KOPT-K1 (cell line): ENCODE data around the gene SLC35A3.

Source experiments
- H3K27ac ChIP-seq: fragments of 200-600 bp; sonication (generic); 2 replicates; pipeline ENCODE4 v1.5.1; 2016; ENCODE audit warnings: antibody characterized with exemption, mild to moderate bottlenecking, low read depth, low read length; ENCODE audit not compliant: poor library complexity, severe bottlenecking
- H3K36me3 ChIP-seq: fragments of 200-600 bp; sonication (generic); 2 replicates; pipeline ENCODE4 v1.5.1; 2017; ENCODE audit warnings: antibody characterized with exemption, mild to moderate bottlenecking, low read length, moderate library complexity; ENCODE audit not compliant: insufficient read depth
- H3K9me3 ChIP-seq: fragments of 200-600 bp; sonication (generic); 2 replicates; pipeline ENCODE4 v1.5.1; 2017; ENCODE audit warnings: antibody characterized with exemption, low read length, mild to moderate bottlenecking; ENCODE audit not compliant: insufficient read depth, poor library complexity, severe bottlenecking

The SLC35A3 gene

GRCh38 chr1:99992044-99992722 is 22.4 kb downstream of the SLC35A3 start:
- Histone ChIP-seq H3K36me3 (peaks cover 55% of the 10 kb centered on the region), H3K27ac (no peak overlapping the region), H3K9me3 (peaks cover 36% of the 10 kb centered on the region)

GRCh38 chr1:99992760-99993467 is 23.1 kb downstream of the SLC35A3 start:
- Histone ChIP-seq H3K27ac (no peak overlapping the region), H3K36me3 (peaks cover 59% of the 10 kb centered on the region), H3K9me3 (peaks cover 36% of the 10 kb centered on the region)

- Histone ChIP-seq H3K36me3 (peaks cover 64% of the 10 kb centered on the region), H3K27ac (no peak overlapping the region)
Observed at GRCh38 chr1:99993468-99993845, 23.7 kb downstream of the SLC35A3 start.

DNA sequence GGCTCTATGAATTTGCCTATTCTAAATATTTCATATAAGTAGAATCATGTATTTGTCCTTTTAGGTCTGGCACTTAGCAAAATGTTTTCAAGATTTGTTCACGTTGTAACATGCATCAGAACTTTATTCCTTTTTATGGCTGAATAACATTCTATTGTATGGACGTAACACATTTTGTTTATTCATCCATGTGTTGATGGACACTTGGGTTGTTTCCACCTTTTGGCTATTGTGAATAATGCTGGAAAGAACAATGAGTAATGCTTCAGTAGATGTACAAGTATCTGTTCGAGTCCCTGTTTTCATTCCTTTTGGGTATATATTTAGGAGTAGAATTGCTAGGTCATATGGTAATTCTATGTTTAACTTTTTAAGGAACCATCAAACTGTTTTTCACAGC is 24.7 kb downstream of the SLC35A3 start:
- Histone ChIP-seq H3K27ac (no peak overlapping the region), H3K9me3 (peaks cover 29% of the 10 kb centered on the region), H3K36me3 (peaks cover 69% of the 10 kb centered on the region)

More at GRCh38 chr1:99993468-99993845, 23.7 kb downstream of the SLC35A3 start:
- peaks cover 34% of the 10 kb centered on the region for H3K9me3 ChIP-seq

DNA sequence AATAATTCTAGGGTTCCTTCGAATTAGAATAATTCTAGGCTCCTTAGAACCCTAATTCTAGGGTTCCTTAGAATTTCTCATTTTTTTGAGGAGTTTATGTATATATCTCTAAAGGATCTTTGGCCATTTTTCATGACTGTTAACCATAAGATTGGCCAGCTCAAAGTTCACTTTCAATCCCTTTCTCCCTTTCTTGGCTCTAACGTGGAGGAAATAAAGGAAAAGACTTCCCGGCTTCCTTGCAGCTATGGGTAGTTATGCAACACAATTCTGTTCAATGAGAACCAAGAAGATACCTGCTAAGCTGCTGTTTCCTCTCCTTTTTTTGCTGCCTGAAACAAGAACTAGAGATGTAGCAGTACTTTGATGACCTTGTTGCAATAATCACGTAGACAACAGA is 27.2 kb downstream of the SLC35A3 start:
- Histone ChIP-seq H3K9me3 (peaks cover 14% of the 10 kb centered on the region), H3K27ac (no peak overlapping the region), H3K36me3 (peaks cover 63% of the 10 kb centered on the region)

DNA sequence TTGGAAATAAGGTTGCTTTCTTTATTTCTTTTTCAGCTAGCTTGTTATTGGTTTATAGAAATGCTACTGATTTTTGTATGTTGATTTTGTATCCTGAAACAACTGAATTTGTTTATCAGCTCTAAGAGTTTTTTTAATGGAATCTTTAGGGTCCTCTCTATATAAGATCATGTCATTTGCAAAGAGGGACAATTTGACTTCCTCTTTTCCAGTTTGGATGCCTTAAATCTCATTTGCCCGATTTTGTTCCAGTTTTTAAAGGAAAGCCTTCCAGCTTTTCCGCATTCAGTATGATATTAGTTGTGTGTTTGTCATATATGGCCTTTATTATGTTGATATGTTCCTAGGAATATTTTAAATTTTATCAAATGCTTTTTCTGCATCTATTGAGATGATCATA is 31.7 kb downstream of the SLC35A3 start:
- Histone ChIP-seq H3K27ac (no peak overlapping the region), H3K36me3 (peaks cover 51% of the 10 kb centered on the region), H3K9me3 (peaks cover 20% of the 10 kb centered on the region)

DNA sequence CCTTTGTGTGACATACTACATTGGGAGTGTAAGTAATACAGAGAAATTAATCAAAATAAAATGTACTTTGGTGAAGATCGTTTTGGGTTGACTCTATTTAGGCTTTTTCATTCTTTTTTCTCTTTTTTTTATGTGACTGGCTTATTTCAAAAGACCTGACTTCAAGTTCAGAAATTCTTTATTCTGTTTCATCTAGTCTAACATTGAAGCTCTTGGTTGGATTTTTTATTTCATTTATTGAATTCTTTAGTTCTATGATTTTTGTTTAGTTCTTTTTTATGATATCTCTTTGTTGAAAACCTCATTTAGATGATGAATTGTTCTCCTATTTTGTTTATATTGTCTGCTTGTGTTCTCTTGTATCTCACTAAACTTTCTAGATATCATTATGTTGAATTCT is 35.6 kb downstream of the SLC35A3 start:
- no peak overlapping the region for H3K27ac ChIP-seq
- H3K9me3 ChIP-seq, result peaks cover 20% of the 10 kb centered on the region
- peaks cover 50% of the 10 kb centered on the region for H3K36me3 ChIP-seq

GRCh38 chr1:100006688-100007087 is 36.9 kb downstream of the SLC35A3 start:
- H3K9me3 ChIP-seq, result peaks cover 20% of the 10 kb centered on the region
- H3K27ac ChIP-seq, result no peak overlapping the region
- H3K36me3 ChIP-seq, result peaks cover 51% of the 10 kb centered on the region

DNA sequence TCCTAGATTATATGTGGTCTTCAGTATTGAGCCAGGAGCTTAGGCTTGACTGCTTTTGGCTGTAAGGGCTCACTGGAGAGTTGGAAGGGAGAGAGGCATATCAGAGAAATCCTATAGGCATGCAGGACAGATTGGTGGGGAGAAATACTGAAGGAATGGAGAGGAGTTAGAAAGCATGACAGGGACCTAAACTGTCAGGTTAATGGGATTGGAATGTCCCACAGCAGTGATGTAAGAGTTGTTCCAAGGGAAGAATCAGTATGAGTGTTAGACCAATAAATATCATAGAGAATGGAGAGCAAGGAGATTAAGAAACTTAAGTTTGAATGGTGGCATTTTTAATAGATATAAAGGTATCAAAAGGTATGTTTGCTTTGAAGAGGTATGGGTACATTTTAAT is 39.7 kb downstream of the SLC35A3 start:
- H3K36me3 ChIP-seq, result peaks cover 55% of the 10 kb centered on the region
- no peak overlapping the region for H3K27ac ChIP-seq
- peaks cover 12% of the 10 kb centered on the region for H3K9me3 ChIP-seq

DNA sequence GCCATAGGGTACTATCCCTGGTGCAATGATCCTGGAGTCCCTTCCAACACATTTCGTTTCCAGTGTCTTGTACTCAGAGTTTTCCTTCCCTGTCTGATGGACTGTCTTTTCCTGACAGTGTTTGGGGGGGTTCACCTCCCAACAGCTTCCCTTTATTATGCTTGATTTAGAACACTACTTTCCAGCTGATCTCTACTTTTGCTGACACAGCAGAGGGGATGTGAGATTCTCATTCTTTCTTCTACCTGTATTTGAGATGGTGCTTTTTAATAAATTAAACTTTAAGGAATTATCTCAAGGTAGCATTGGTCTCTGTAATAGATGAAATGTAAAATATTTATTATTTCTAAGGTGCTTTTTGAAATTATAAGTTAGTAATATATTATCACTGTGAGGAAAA is 41.0 kb downstream of the SLC35A3 start:
- peaks cover 56% of the 10 kb centered on the region for H3K36me3 ChIP-seq
- no peaks in the 10 kb centered on the region for H3K9me3 ChIP-seq
- no peak overlapping the region for H3K27ac ChIP-seq

GRCh38 chr1:100019220-100019619 is 49.4 kb downstream of the SLC35A3 start:
- Histone ChIP-seq H3K9me3 (no peaks in the 10 kb centered on the region), H3K27ac (no peak overlapping the region), H3K36me3 (peaks cover 25% of the 10 kb centered on the region)

GRCh38 chr1:100023482-100023881 is 53.7 kb downstream of the SLC35A3 start:
- H3K9me3 ChIP-seq, result no peaks in the 10 kb centered on the region
- peaks cover 19% of the 10 kb centered on the region; the same call in 1 of the 2 replicates for H3K36me3 ChIP-seq
- no peak overlapping the region for H3K27ac ChIP-seq

DNA sequence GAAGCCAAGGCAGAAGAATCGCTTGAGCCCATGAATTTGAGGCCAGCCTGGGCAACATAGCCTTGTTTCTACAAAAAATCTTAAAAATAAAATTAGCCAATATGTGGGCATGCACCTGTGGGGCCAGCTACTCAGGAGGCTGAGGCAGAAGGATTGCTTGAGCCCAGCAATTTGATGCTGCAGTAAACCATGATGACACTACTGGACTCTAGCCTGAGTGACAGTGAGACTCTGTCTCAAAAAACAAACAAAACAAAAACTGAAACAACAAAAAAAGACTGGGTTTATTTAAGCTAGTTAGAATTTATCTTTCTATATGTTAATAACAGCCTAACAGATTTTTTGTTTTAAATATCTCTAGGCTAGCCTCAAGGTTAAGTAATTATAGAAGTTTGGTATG is 57.4 kb downstream of the SLC35A3 start:
- H3K36me3 ChIP-seq, result peaks cover 25% of the 10 kb centered on the region; the same call in 1 of the 2 replicates
- H3K9me3 ChIP-seq, result no peaks in the 10 kb centered on the region
- no peak overlapping the region for H3K27ac ChIP-seq

GRCh38 chr1:100028765-100029164 is 59.0 kb downstream of the SLC35A3 start:
- H3K27ac ChIP-seq, result no peak overlapping the region
- H3K9me3 ChIP-seq, result no peaks in the 10 kb centered on the region

GRCh38 chr1:100034470-100034869 is 64.7 kb downstream of the SLC35A3 start:
- H3K9me3 ChIP-seq, result no peaks in the 10 kb centered on the region
- H3K27ac ChIP-seq, result no peak overlapping the region
- H3K36me3 ChIP-seq, result no peaks in the 10 kb centered on the region; the same call in 1 of the 2 replicates

More at GRCh38 chr1:100028765-100029164, 59.0 kb downstream of the SLC35A3 start:
- H3K36me3 ChIP-seq, result peaks cover 20% of the 10 kb centered on the region; the same call in 1 of the 2 replicates

- Histone ChIP-seq H3K9me3 (no peaks in the 10 kb centered on the region), H3K27ac (no peak overlapping the region), H3K36me3 (no peaks in the 10 kb centered on the region; the same call in 1 of the 2 replicates)
Observed at GRCh38 chr1:100035214-100035613, 65.4 kb downstream of the SLC35A3 start.
